AG04449 (cell line): ENCODE measurements around the gene GCDH.

Source experiments
- CTCF ChIA-PET: fragments of 350-600 bp; formaldehyde crosslinking; extraction: SDS; loops from one replicate; lab custom pipeline; 2021; ENCODE audit warnings: antibody characterized with exemption; lab: Yijun Ruan, JAX
- POLR2A ChIA-PET: fragments of 400-600, 350-600 bp; formaldehyde crosslinking; extraction: SDS; loops from one replicate; lab custom pipeline; 2020; ENCODE audit warnings: antibody characterized with exemption, inconsistent platforms; lab: Yijun Ruan, JAX
- DNase-seq: peaks from one replicate; pipeline ENCODE4 v3.0.0-alpha.2; 2010; ENCODE audit warnings: low read depth, low spot score
- H3K4me3 ChIP-seq: 2 replicates; pipeline ENCODE4 v1.5.1; 2011; ENCODE audit warnings: low read depth, mild to moderate bottlenecking, control low read depth, low read length
- CTCF ChIP-seq: IDR thresholded peaks from one replicate; pipeline ENCODE4 v1.5.1; 2011; ENCODE audit warnings: mild to moderate bottlenecking, moderate library complexity, low read length, control low read depth, inconsistent platforms; ENCODE audit not compliant: insufficient read depth; ENCODE audit errors: missing control alignments

The GCDH gene

GRCh38 chr19:12880551-12881171 lies 10.3 kb upstream of the GCDH start:
- ChIA-PET POLR2A (interaction anchor here (0.7 to 2.4 kb wide), 2 partner anchors 10 to 110 kb away, joined by 3 to 9 read pairs; partner anchors contain the start of gene GCDH), CTCF (interaction anchor here (0.9 to 3.4 kb wide), 10 partner anchors 10 to 122 kb away, joined by 3 to 24 read pairs (median 5); partner anchors contain the start of gene GCDH)
- TF ChIP-seq CTCF = no peak
- H3K4me3 ChIP-seq = peak overlapping the region; percentile 75
- no peak for DNase-seq

GRCh38 chr19:12881172-12881808 lies 9.7 kb upstream of the GCDH start, which contains the start of gene DNASE2:
Gene DNASE2 (minus strand): TSS chr19:12881449. CDS start chr19:12881375, 74 bp downstream.
- DNase-seq = peak; percentile 31
- ChIA-PET CTCF (interaction anchor here (0.6 to 3.4 kb wide), 12 partner anchors 9 to 277 kb away, joined by 3 to 24 read pairs (median 4); partner anchors contain the start of gene GCDH), POLR2A (interaction anchor here (0.7 to 2.4 kb wide), 3 partner anchors 9 to 548 kb away, joined by 3 to 9 read pairs (median 3); partner anchors contain the start of gene GCDH)
- no peak for TF ChIP-seq CTCF
- H3K4me3 ChIP-seq = peak within 1 kb of the TSS; percentile 75

- POLR2A ChIA-PET = interaction anchor here (0.7 kb wide), 1 partner anchor 199 kb away, joined by 4 read pairs; no protein-coding TSS in a partner anchor
- no peak for DNase-seq
- TF ChIP-seq CTCF = no peak
- H3K4me3 ChIP-seq = no peak overlapping the region
- CTCF ChIA-PET = interaction anchor here (0.7 to 3.4 kb wide), 3 partner anchors 8 to 35 kb away, joined by 3 to 24 read pairs (median 4); partner anchors contain the start of gene GCDH
Observed at GRCh38 chr19:12882589-12882988, 8.4 kb upstream of the GCDH start.

GRCh38 chr19:12884202-12884601 lies 6.8 kb upstream of the GCDH start:
- CTCF ChIA-PET = interaction anchor here (1.2 to 3.6 kb wide), 3 partner anchors 15 to 118 kb away, joined by 3 to 21 read pairs (median 5); no protein-coding TSS in a partner anchor
- no peak for DNase-seq
- POLR2A ChIA-PET = no interaction called here
- no peak overlapping the region for H3K4me3 ChIP-seq
- TF ChIP-seq CTCF = no peak

GRCh38 chr19:12884627-12884925 lies 6.4 kb upstream of the GCDH start:
- ChIA-PET POLR2A (interaction anchor here (0.9 kb wide), 1 partner anchor 12 kb away, joined by 3 read pairs; no protein-coding TSS in a partner anchor), CTCF (interaction anchor here (1.2 to 3.6 kb wide), 3 partner anchors 14 to 119 kb away, joined by 3 to 21 read pairs (median 5); no protein-coding TSS in a partner anchor)
- H3K4me3 ChIP-seq = no peak overlapping the region
- DNase-seq = no peak
- no peak for TF ChIP-seq CTCF
